ENCODE measurements around the gene TBC1D21.
"Not testable (repeated sequence)": the region's sequence is repeated elsewhere in the genome, so short reads cannot be mapped to it uniquely, and the experiment has no call there.

TBC1D21 gene

GRCh38 chr15:73927476-73928240 is 54.3 kb downstream of the TBC1D21 start:
- in situ Hi-C loops (cut with MboI; ENCODE audit: low sequenced_read_pairs): no loop called here

- in situ Hi-C loops (cut with MboI; ENCODE audit: low sequenced_read_pairs): no loop called here
Observed at GRCh38 chr15:73928241-73928579, 54.8 kb downstream of the TBC1D21 start.

GRCh38 chr15:73928971-73929627 is 55.7 kb downstream of the TBC1D21 start:
- in situ Hi-C loops (cut with MboI; ENCODE audit: low sequenced_read_pairs): no loop called here

GRCh38 chr15:73930371-73930770 is 57.0 kb downstream of the TBC1D21 start:
- in situ Hi-C loops (cut with MboI; ENCODE audit: low sequenced_read_pairs): no loop called here

GRCh38 chr15:73930790-73931281 is 57.5 kb downstream of the TBC1D21 start:
- in situ Hi-C loops (cut with MboI; ENCODE audit: low sequenced_read_pairs): no loop called here

GRCh38 chr15:73931441-73931840 is 58.1 kb downstream of the TBC1D21 start:
- in situ Hi-C loops (cut with MboI; ENCODE audit: low sequenced_read_pairs): no loop called here

- in situ Hi-C loops (cut with MboI; ENCODE audit: low sequenced_read_pairs): no loop called here
Observed at GRCh38 chr15:73932381-73933191, 59.2 kb downstream of the TBC1D21 start.

GRCh38 chr15:73934281-73934680 is 60.9 kb downstream of the TBC1D21 start:
- in situ Hi-C loops (cut with MboI; ENCODE audit: low sequenced_read_pairs): no loop called here

- in situ Hi-C loops (cut with MboI; ENCODE audit: low sequenced_read_pairs): no loop called here
Observed at GRCh38 chr15:73935547-73935946, 62.2 kb downstream of the TBC1D21 start.

GRCh38 chr15:73936181-73936580 is 62.8 kb downstream of the TBC1D21 start:
- in situ Hi-C loops (cut with MboI; ENCODE audit: low sequenced_read_pairs): no loop called here

GRCh38 chr15:73936588-73937290 is 63.4 kb downstream of the TBC1D21 start:
- in situ Hi-C loops (cut with MboI; ENCODE audit: low sequenced_read_pairs): no loop called here

GRCh38 chr15:73937296-73937695 is 63.9 kb downstream of the TBC1D21 start:
- in situ Hi-C loops (cut with MboI; ENCODE audit: low sequenced_read_pairs): no loop called here

- in situ Hi-C loops (cut with MboI; ENCODE audit: low sequenced_read_pairs): no loop called here
Observed at GRCh38 chr15:73937726-73938125, 64.4 kb downstream of the TBC1D21 start.

- in situ Hi-C loops (cut with MboI; ENCODE audit: low sequenced_read_pairs): not testable (repeated sequence)
Observed at GRCh38 chr15:73938516-73938915, 65.2 kb downstream of the TBC1D21 start.

Measured in hTERT RPE-1 (cell line).